ENCODE data around the gene ALG11. TPM values are rescaled to one million over a fixed set of nuclear protein-coding genes. Genes with fewer than 3 reads are reported as not detected.

Gene ALG11
- total and polyA plus RNA-seq, 2 experiments from 2014 or later = 36.9 to 40.1 TPM

GRCh38 chr13:51970349-51970748 is 41.8 kb upstream of the ALG11 start:
- peaks cover 9% of the 10 kb centered on the region for H3K27me3 Mint-ChIP-seq (ENCODE audit: insufficient read depth, low read depth, poor library complexity)
- no peak for ATAC-seq

More at GRCh38 chr13:51970349-51970748, 41.8 kb upstream of the ALG11 start:
- TF ChIP-seq STAT1 (IDR thresholded peaks at IDR 0.05; ENCODE audit: unreplicated experiment) = no peak
- TF ChIP-seq CTCF (conservative IDR thresholded peaks at IDR 0.05; ENCODE audit: low read depth in 2 of 2) = no peak
- TF ChIP-seq NANOG (IDR thresholded peaks at IDR 0.05; ENCODE audit: borderline replicate concordance) = no peak
- TF ChIP-seq ZNF331 (CRISPR knock-in tag; IDR thresholded peaks at IDR 0.05; ENCODE audit: low read depth) = no peak
- no peak for TF ChIP-seq EZH2 (IDR thresholded peaks at IDR 0.05; ENCODE audit: low read depth, unreplicated experiment)
- no peak for TF ChIP-seq ZNF462 (CRISPR knock-in tag; IDR thresholded peaks at IDR 0.05)
- no peak for TF ChIP-seq CREB1 (CRISPR knock-in tag; IDR thresholded peaks at IDR 0.05; ENCODE audit: low read depth)
- TF ChIP-seq EZH2phosphoT487 (IDR thresholded peaks at IDR 0.05; ENCODE audit: unreplicated experiment) = no peak
- no peak for TF ChIP-seq REST (IDR thresholded peaks at IDR 0.05; ENCODE audit: unreplicated experiment)
- no peak for TF ChIP-seq ZNF114 (CRISPR knock-in tag; IDR thresholded peaks at IDR 0.05)
- TF ChIP-seq JUNB (IDR thresholded peaks at IDR 0.05; ENCODE audit: unreplicated experiment) = no peak
- no peak for TF ChIP-seq ETS1 (IDR thresholded peaks at IDR 0.05)
- no peak for TF ChIP-seq POLR2AphosphoS5 (IDR thresholded peaks at IDR 0.05; ENCODE audit: low read depth)
- H3K4me3 Mint-ChIP-seq = no peak overlapping the region
- no peaks in the 10 kb centered on the region for H3K79me2 ChIP-seq (replicated peaks; ENCODE audit: insufficient read depth)
- H3K36me3 Mint-ChIP-seq (ENCODE audit: low read depth) = no peaks in the 10 kb centered on the region
- no peaks in the 10 kb centered on the region for H3K27me3 ChIP-seq (ENCODE audit: insufficient read depth)
- H3K27ac ChIP-seq (ENCODE audit: low read depth) = no peak overlapping the region
- no peaks in the 10 kb centered on the region for H3F3A ChIP-seq (replicated peaks; ENCODE audit: low read depth)
- H3K9me2 ChIP-seq (ENCODE audit: insufficient read depth) = no peaks in the 10 kb centered on the region; the same call in 1 of the 2 replicates
- H3K4me3 ChIP-seq = no peak overlapping the region
- H3K9me3 Mint-ChIP-seq = no peaks in the 10 kb centered on the region
- no peak overlapping the region for H2AFZ ChIP-seq
- no peaks in the 10 kb centered on the region for H3K4me1 Mint-ChIP-seq
- H3K4me1 ChIP-seq (ENCODE audit: insufficient read depth) = no peaks in the 10 kb centered on the region
- H3K27ac Mint-ChIP-seq = no peak overlapping the region
- no peak for DNase-seq (ENCODE audit: low spot score)
- no peaks in the 10 kb centered on the region for H4K20me1 ChIP-seq (replicated peaks; ENCODE audit: insufficient read depth)
- no peak overlapping the region for H3K4me2 ChIP-seq
- no peaks in the 10 kb centered on the region for H3K36me3 ChIP-seq (ENCODE audit: insufficient read depth)
